Astrocyte of the hippocampus (primary cell): ENCODE results near the gene SMIM44.
"Not testable (repeated sequence)": the region's sequence is repeated elsewhere in the genome, so short reads cannot be mapped to it uniquely, and the experiment has no call there.

Experiments
- DNase-seq: peaks from one replicate; pipeline ENCODE4 v3.0.0; 2011; ENCODE audit warnings: low read depth, low spot score

The SMIM44 gene

GRCh38 chr19:3457528-3458228, 25.6 kb downstream of the SMIM44 start:
- DNase-seq, result peak; percentile 46

GRCh38 chr19:3456925-3457527, 26.2 kb downstream of the SMIM44 start:
- no peak for DNase-seq

- DNase-seq, result no peak
Observed at GRCh38 chr19:3455960-3456601, 27.2 kb downstream of the SMIM44 start.

GRCh38 chr19:3455393-3455955, 27.8 kb downstream of the SMIM44 start:
- no peak for DNase-seq

DNA sequence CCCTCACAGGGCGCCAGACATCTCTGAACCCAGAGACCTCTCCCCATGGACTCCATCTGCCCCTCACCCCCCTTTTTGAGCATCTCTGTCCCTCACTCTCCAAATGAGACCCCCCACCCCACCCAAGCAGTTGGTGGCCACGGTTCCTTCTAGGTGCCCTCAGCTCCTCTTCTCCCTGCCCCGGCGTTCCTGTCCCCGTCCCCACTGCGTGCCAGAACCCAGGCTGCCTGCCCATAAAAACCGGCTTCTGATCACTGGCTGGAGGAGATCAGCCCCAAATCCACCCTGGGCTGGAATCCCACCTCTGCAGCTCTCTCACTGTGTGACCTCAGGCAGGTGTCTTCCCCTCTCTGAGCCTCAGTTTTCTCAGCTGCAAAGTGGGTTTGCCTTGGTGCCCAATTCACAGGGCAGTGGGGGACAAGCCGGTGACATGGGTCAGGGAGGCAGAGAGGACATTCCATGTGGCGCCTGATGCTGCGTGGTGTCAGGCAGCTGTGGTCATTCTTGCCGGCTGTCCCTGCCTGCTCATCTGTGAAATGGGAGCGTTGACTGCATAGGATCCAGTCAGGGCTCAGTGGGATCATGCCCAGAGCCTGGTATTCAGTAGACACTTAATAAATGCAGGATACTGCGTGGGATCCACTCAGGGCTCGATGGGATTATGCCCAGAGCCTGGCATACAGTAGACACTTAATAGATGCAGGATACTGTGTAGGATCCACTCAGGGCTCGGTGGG, 28.4 kb downstream of the SMIM44 start:
- no peak for DNase-seq

GRCh38 chr19:3453840-3454239, 29.4 kb downstream of the SMIM44 start:
- DNase-seq, result no peak

- DNase-seq, result not testable (repeated sequence)
Observed at GRCh38 chr19:3452942-3453214, 30.4 kb downstream of the SMIM44 start.

DNA sequence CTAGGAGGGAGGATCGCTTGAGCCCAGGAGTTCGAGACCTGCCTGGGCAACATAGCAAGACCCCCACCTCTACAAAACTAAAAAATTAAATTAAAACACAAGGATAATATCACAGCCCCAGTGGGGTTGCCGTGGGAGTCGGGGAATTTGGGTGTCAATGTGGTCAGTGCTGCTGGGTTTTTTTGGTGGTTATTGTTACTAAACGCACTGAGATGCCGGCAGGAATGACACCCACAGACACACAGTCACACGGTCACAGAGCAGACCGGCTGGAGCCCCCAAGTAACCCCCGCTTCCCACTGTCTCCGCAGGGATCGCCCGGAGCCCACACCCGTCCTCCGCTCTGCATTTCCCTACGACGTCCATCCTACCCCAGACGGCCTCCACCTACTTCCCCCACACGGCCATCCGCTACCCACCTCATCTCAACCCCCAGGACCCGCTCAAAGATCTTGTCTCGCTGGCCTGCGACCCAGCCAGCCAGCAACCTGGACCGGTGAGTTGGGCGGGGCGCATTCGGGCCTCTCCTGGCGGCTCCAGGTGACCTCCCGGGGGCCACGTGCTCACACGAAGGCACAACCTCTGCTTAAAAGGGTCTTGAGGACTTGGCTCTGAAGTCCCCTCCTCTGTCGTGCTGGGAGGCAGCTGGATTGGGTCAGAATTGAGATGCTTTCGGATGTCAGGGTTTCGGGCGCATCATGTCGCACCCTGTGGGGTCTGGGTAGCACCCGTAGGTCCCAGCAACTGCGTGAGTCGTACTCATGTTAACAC, 30.9 kb downstream of the SMIM44 start:
- DNase-seq, result no peak

DNA sequence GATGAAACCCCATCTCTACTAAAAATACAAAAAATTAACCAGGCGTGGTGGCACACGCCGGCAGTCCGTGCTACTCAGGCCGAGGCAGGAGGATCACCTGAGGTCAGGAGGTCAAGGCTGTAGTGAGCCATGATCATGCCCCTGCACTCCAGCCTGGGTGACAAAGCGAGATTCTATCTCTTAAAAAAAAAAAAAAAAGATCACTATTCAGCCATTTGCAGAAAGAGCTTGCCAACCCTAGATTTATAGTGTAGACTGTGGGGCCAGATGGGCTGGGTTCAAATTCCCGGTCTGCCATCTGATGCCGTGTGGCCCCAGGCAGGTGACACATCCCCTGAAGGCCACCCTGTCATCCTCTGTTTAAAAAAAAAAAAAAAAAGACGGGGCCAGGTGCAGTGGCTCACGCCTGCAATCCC, 31.8 kb downstream of the SMIM44 start:
- no peak for DNase-seq

DNA sequence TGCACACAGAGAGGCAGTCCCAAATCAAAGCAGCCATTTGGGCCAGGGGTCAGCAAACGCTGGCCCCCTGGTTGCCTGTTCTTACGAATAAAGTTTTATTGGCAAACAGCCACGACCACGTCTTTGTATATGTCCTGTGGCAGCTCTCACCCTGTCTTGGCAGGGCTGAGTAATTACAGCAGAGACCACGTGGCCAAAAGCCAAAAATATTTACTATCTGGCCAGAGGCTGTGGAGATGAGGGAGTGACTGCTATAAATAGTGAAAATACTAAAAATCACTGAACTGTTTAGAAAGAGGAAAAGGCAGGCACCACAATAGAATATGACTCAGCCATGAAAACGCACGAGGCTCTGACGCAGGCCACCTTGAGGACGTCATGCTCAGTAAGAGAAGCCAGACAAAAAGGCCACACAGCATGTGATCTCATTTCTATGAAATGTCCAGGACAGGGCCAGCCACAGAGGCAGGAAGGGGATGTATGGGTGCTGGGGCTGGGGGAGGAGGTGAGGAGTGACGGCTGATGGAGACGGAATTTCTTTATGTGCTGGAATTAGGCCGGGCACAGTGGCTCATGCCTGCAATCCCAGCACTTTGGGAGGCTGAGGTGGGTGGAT, 32.3 kb downstream of the SMIM44 start:
- peak; percentile 99 for DNase-seq

- DNase-seq, result no peak
Observed at GRCh38 chr19:3448616-3449334, 34.5 kb downstream of the SMIM44 start.

GRCh38 chr19:3446657-3447056, 36.6 kb downstream of the SMIM44 start:
- DNase-seq, result not testable (repeated sequence)

- no peak for DNase-seq
Observed at GRCh38 chr19:3444695-3445234, 38.5 kb downstream of the SMIM44 start.

DNA sequence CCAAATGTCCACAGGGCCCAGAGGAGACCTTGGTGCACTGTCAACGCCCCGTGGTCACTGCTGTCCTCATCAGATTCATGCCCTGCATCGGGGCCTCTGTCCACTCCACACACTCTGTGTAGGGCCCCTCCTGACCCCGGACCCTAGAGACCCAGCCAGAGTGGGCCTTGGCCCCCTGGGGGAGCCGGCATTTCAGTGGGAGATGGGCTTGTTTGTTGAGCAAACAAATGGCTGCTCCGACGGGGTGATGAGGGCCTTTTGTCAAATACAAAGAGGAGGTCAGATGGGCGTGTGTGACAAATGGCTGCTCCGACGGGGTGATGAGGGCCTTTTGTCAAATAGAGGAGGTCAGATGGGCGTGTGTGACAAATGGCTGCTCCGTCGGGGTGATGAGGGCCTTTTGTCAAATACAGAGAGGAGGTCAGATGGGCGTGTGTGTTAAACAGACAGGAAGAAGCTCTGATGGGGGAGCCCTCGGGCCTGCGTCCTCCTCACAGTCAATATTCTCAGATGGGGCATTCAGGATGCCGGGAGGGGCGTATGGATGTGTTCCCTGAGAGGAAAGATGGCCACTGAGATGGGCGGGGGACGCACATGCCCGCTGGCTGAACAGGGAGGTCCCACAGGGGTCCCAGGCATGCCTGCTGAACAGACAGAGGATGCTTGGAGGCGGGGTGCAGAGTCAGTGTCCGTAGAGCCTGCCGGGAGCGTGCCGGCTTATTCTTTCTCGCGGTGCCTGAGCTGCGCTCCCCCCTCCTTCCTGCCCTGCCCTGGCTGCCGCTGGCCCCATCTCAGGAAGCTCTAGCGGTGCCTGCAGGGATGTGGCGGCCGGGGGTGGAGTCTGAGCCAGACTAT, 39.2 kb downstream of the SMIM44 start:
- DNase-seq, result peak; percentile 56

DNA sequence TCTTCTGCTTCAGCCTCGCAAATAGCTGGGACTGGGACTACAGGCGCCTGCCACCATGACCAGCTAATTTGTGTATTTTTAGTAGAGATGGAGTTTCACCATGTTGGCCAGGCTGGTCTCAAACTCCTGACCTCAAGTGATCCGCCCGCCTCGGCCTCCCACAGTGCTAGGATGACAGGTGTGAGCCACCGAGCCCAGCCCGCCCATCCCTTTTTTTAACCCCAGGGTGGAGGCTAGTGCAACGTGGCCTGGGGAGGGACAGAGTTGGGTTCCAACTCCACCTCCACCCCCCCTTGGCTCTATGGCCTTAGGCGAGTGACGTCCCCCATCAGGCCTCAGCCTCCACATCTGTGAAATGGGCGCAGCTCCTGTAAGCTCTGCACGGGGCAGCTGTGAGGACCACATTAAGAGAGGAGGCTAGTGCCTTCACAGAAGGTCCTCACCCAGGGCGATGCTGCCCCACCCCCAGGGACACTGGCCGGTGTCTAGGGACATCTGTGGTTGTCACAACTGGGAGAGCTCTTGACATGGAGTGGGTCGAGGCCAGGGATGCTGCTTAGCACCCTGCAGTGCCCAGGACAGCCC, 40.7 kb downstream of the SMIM44 start:
- DNase-seq, result no peak

DNA sequence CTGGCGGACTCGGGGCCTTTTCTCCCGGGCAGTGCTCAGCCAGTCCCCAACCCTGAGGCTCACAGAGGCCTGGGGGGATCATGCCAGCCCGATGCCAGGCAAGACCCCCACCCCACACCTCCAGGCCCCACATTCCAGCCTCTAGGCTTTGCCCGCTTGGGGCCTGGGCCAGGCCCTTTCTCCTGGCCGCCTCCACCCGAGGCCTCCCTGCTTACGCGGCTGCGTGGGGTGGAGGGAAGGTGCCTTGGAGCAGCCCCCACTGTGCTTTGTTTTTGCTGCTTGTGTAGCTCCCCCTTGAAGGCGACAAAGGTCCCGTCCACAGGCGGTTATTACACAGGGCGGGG, 41.3 kb downstream of the SMIM44 start:
- DNase-seq, result no peak

GRCh38 chr19:3441089-3441985, 41.9 kb downstream of the SMIM44 start:
- DNase-seq, result no peak

- peak; percentile 33 for DNase-seq
Observed at GRCh38 chr19:3440082-3440481, 43.2 kb downstream of the SMIM44 start.
